Embryonic facial prominence (tissue), 1 donor: ENCODE data around the gene AADACL3.
"Not testable (repeated sequence)": the region's sequence is repeated elsewhere in the genome, so short reads cannot be mapped to it uniquely, and the experiment has no call there.

Experiments
- DNase-seq: peaks from one replicate; pipeline ENCODE4 v3.0.0-alpha.2; 2016; ENCODE audit errors: extremely low spot score

The AADACL3 gene, protein sequence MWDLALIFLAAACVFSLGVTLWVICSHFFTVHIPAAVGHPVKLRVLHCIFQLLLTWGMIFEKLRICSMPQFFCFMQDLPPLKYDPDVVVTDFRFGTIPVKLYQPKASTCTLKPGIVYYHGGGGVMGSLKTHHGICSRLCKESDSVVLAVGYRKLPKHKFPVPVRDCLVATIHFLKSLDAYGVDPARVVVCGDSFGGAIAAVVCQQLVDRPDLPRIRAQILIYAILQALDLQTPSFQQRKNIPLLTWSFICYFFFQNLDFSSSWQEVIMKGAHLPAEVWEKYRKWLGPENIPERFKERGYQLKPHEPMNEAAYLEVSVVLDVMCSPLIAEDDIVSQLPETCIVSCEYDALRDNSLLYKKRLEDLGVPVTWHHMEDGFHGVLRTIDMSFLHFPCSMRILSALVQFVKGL

GRCh38 chr1:12715896-12716437 lies at the start of gene AADACL3:
AADACL3 (plus strand) TSS chr1:12716110; CDS start chr1:12716177, 67 bp downstream.
- DNase-seq = no peak

- no peak for DNase-seq
Measured at GRCh38 chr1:12666141-12666735, 49.7 kb upstream of the AADACL3 start.

- DNase-seq = no peak
Measured at GRCh38 chr1:12669529-12670068, 46.3 kb upstream of the AADACL3 start.

DNA sequence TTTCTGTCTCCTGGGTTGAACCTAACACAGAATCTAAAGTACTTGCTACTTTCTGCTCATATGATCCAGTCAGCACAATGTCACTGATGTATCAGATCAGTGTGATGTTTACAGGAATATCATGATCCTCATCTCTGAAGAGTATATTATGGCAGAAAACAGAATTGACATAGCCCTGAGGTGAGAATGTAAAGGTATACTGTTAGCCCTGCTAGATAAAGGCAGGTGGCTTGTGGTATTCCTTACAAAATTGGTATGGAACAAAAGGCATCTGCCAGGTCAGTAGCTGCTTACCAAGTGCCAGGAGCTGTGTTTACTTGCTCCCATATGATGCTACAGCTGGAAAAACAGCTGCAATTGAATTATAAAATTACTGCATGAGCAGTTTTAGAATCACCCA lies 41.6 kb upstream of the AADACL3 start:
- DNase-seq = no peak

GRCh38 chr1:12676122-12676521 lies 39.8 kb upstream of the AADACL3 start:
- not testable (repeated sequence) for DNase-seq

- no peak for DNase-seq
Measured at GRCh38 chr1:12677565-12677964, 38.3 kb upstream of the AADACL3 start.

GRCh38 chr1:12678350-12678749 lies 37.6 kb upstream of the AADACL3 start:
- DNase-seq = no peak

DNA sequence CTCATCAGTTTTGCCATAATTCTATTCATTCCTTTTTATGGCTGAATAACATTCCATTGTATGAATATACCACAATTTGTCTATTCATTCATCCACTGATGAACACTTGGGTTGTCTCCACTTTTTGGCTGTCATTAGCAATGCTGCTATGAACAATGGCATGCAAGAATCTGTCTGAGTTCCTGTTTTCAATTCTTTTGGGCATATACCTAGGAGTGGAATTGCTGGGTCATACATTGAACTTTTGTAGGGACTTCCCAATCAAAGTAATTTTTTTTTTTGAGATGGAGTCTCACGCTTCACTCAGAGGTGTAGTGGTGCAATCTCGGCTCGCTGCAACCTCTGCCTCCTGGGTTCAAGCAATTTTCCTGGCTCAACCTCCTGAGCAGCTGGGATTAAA lies 37.1 kb upstream of the AADACL3 start:
- DNase-seq = no peak

DNA sequence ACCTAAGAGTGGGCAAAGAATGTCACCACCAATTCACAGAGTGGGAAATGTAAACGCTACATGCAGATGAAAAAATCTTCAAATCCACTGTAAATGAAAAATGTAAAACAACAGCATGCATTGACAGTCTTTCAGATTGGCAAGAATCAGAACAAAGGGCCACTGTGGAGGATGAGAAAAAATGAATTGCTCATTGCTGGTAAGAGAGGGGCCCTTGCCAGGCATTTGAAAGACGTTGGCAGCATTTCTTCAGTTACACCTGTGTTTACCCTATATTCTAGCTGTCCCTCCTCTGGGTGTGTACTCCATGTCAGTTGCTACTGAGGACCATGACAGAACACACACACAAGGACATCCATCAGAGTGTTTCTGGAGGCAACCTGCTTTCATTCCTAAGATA lies 25.8 kb upstream of the AADACL3 start:
- DNase-seq = no peak

DNA sequence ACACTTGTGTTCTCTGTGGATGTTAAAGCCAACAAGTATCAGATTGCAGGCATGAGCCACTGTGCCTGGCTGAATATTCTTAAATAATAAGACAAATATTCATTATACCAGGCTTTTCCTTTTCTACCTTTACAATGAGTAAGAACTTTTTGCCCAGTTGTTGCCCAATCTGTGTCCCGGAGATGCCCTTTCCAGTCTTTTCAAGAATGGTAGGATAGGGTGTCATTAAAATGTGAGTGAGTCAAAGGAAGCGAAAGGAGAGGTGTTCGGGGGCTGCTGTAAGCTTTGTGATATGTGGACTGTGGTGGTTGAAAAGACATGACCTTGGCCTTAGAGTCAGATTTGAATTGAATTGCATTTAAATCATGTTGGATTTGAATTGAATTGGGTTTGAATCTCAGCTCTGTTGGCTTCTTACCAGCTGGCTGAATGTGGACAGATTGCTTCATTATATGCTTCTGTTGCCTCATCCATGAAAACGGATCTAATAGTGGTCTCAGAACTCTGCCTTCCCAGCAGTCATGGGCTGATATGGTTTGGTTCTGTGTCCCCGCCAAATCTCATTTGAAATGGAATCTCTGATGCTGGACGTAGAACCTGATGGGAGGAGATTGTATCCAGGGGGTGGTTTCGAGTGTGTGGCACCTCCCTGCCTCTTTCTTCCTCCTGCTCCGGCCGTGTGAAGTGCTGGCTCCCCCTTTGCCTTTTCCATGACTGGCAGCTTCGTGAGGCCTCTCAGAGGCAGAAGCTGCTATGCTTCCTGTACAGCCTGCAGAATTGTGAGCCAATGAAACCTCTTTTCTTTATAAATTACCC lies 22.7 kb upstream of the AADACL3 start:
- DNase-seq = no peak

GRCh38 chr1:12696658-12697057 lies 19.3 kb upstream of the AADACL3 start:
- no peak for DNase-seq

DNA sequence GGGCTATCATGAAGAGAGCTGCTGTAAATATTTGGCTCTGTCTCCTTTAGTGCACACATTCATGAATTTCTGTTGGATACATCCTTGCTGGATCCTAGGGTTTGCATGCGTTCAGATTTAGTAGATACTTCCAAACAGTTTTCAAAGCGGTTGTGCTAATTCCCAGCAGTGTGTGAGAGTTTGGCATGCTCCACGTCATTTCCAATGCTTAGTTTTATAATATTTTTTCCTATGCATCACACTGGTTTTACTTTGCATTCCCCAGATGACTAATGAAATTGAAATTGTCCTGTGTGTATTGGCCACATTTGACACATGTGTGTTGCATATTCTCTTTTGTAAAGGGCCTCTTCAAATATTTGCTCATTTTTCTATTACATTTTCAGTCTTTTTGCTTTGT lies 18.5 kb upstream of the AADACL3 start:
- DNase-seq = no peak

- no peak for DNase-seq
Measured at GRCh38 chr1:12703821-12704451, 12.0 kb upstream of the AADACL3 start.

- DNase-seq = no peak
Measured at GRCh38 chr1:12706061-12706460, 9.8 kb upstream of the AADACL3 start.

- no peak for DNase-seq
Measured at GRCh38 chr1:12708396-12709090, 7.4 kb upstream of the AADACL3 start.

GRCh38 chr1:12709091-12709491 lies 6.8 kb upstream of the AADACL3 start:
- DNase-seq = no peak

DNA sequence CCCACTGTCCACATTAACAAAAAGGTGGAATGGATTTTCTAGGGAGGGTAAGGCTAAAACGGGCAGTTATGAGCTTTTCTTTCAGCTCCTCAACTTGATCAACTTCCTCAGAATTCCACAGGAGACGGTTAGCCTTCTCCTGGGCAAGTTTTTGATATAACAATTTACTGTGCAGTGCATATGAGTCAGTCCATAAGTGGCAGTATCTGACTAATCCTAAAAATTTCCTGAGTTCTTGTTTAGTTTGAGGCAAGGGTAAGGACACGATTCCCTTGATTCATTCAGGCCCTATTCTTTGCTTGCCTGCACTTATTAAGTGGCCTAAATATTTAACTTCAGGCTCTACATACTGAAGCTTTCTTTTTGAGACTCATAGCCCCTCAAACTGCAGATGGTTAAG lies 6.2 kb upstream of the AADACL3 start:
- DNase-seq = no peak

DNA sequence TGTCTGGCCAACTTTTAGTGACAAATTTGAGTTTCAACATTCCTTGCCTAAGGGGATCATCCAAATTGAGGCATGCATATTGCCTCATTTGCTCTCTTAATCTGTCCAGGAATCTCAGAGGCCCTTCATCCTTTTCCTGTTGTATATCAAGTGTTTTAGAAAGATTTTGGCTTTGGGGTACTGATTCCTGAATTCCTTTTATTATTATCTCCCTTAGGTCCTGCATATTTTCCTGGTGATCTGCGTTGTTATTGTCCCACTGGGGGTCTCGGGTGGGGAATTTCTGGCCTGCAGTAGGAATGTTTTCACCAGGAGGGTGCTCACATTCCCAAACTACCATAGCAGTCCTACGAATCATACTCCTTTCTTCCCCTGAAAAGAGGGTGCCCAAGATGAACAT lies 4.4 kb upstream of the AADACL3 start:
- no peak for DNase-seq

DNA sequence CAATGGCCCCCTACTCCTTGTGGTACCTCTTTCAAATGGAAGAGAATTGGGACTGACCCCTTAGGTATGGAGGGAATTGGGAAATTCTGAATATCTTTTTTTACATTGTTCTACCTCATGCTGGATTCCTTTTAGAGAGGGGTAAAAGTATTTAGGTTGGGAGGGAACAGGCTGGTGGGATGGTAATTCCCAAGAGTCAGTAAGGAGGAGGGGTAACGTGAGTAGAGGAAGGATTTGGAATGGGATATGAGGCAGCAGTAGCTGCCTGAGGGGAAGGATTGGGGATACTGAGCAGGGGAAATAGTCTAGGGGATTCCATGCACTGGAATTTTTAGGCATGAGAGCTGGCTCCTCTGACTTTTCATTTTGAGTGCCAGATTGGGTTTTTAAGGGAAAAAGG lies 3.8 kb upstream of the AADACL3 start:
- no peak for DNase-seq

- no peak for DNase-seq
Measured at GRCh38 chr1:12712929-12713328, 3.0 kb upstream of the AADACL3 start.

DNA sequence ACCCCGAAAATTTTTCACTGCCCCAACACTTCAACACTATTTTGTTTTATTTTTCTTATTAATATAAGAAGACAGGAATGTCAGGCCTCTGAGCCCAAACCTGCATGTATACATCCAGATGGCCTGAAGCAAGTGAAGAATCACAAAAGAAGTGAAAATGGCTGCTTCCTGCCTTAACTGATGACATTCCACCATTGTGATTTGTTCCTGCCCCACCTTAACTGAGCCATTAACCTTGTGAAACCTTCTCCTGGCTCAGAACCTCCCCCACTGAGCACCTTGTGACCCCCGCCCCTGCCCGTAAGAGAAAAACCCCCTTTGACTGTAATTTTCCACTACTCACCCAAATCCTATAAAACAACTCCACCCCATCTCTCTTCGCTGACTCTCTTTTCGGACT lies 2.3 kb upstream of the AADACL3 start:
- DNase-seq = not testable (repeated sequence)
